OCI-LY1 (cell line): ENCODE data around the gene SLX4IP.

ENCODE experiments used
- CTCF ChIP-seq: fragments of 200-600 bp; sonication (generic), shearing (Covaris generic); IDR thresholded peaks from 2 replicates; pipeline ENCODE4 v1.5.1; 2017; ENCODE audit warnings: mild to moderate bottlenecking, antibody characterized with exemption, low read length, moderate library complexity, mixed read lengths
- EZH2 ChIP-seq: fragments of 200-600 bp; sonication (generic), shearing (Covaris generic); IDR thresholded peaks from 2 replicates; pipeline ENCODE4 v1.8.0; 2017; ENCODE audit warnings: borderline replicate concordance, mixed run types, mild to moderate bottlenecking, antibody characterized with exemption, low read length, moderate library complexity, mixed read lengths

DNA sequence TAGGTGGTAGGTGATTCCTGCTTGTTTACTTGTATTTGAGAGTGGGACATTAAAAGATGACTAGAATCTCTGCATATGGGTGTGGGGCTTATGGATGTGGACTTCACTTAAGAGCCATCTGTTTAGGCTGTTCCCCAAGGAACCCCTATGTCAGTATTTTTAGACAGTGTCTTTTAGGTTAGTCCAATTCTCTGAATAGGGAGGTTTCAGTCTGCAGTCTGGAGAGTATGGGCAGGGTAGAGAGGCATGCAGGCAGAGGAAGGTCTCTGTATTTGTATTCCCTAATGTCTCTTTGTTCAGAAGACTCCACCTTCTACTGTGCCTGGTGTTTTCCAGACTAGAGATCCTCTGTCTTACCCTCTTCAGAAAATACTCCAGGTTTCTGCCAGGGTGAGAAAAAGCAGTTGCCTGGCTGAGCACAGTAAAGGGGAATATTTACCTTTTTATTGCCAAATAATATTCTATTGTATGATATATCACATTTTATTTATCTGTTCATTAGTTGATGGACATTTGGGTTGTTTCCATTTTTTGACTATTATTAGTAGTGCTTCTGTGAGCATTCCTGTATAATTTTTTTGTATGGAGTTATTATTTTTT, 19.1 kb downstream of the SLX4IP start:
- no peak for TF ChIP-seq CTCF
- TF ChIP-seq EZH2: no peak
